Measurements from ENCODE around the gene RPGRIP1.
"Not testable (repeated sequence)": the region's sequence is repeated elsewhere in the genome, so short reads cannot be mapped to it uniquely, and the experiment has no call there.

Gene RPGRIP1

DNA sequence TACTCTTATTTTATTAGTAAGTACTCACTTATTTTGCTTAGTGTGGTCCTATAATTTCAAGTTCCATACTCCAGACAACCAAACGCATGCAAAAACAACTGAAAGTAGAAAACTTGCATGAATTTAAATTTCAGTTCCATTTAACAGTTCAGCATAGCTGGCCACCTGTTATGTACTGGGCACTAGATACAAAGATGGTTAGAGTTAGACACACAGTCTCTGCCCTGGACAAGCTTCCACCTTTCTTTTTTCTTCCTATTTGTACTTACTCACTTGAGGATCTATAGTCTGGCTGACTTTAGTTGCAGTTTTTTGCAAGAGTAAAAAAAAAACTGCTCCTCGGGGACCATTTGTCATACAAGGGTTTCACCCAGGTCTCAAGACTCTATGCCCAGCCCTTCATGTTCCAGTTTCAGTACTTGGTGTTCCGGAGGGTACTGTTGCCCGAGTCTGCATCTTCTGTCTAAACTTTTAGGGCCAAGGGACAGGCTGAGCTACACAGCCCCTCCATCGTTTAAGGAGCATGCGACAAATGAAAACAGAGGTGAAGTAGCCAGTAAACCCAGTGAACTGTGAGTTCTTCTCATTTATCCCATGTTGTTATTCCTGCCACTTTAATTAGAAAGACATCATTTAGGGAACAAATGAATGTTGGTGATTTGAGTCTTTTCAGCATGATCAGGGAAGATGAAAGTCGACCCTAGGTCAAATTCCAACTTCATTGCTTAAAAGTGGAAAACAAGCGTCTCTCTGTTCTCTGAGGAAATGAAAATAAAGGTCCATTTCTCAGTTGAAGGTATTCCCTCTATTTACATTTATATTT lies 22.3 kb downstream of the RPGRIP1 start:
- DNase-seq: no peak

DNA sequence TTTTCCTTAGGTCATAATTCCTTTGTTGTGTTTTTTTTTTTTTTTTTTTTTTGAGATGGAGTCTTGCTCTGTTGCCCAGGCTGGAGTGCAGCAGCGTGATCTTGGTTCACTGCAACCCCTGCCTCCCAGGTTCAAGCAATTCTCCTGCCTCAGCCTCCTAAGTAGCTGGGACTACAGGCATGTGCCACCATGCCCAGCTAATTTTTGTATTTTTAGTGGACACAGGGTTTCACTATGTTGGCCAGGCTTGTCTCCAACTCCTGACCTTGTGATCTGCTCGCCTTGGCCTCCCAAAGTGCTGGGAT lies 22.9 kb downstream of the RPGRIP1 start:
- not testable (repeated sequence) for DNase-seq

DNA sequence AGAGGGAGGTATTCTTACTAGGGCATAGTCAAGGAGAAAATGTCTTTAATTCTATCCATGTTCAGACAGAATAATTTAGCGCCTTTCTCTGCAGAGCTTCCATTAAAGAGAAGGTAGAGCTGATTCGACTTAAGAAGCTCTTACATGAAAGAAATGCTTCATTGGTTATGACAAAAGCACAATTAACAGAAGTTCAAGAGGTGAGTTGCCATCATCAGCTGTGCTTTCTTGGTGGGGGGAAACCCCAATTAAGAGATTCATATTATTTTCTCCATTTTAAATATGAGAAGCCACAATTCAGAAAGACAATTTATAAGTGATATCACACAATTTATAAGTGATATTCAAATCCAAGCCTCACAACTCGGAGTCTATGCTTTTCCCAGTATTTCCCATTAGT lies 27.8 kb downstream of the RPGRIP1 start:
- DNase-seq: no peak

DNA sequence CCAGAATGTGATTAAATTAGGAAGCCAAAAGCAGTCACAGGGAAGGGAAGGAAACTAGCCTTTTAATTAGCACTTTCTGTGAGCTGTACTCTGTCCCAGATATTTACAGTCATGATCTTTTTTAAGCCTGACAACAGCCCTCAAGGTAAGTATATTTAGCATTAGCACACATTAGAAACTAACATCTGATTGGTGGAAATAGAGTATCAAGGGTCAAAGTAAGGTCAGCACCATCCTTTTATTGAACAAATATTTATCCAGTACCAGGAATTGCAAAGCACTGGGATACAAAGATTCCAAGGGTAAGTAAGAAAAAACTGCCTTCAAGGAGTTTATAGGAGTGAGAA lies 28.2 kb downstream of the RPGRIP1 start:
- no peak for DNase-seq

DNA sequence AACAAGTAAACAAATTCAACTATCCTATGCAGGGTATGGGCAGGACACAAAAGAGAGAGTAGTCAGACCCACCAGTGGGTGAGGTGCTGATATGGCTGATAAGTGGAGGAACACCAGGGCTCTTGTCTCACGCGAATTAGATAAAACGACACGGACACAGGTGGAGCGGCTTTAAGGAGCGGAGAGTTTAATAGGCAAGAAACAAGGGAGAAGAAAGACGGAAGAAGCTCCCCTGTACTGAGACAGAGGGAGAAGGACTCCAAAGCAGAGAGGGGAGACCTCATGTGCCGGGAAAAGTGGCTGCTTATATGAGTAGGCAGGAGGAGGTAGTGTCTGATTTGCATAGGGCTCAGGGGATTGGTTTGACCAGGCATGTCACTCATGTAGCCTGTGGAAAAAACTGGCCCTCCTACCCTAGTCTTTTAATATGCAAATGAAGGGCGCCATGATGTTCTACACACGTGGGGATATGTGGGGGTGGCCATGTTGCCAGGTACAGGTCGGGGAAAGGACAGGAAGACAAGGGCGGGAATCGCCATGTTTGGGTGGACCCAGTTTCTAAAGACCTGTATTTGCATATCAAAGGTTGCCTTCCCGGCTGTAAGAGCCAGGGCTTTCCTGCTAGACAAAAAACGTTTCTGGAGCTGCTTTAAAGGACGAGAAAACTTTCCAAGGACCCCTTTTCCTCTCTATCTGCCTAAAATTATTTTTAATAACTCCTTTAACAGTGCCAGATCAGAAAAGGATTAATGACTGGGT lies 28.8 kb downstream of the RPGRIP1 start:
- DNase-seq: peak; percentile 74 to 82

DNA sequence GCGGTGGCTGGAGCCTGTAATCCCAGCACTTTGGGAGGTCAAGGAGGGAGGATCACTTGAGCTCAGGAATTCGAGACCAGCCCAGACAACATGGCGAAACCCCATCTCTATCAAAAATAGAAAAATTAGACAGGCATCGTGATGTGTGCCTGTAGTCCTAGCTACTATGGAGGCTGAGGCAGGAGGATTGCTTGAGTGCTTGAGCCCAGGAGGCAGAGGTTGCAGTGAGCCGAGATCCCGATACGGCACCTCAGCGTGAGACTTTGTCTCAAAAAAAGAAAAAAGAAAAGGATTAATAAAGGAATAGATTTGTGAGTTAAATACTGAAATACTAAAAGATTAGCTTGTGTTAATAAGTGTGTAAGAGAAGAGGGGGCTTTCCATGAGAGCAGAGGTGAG lies 29.4 kb downstream of the RPGRIP1 start:
- DNase-seq: no peak

DNA sequence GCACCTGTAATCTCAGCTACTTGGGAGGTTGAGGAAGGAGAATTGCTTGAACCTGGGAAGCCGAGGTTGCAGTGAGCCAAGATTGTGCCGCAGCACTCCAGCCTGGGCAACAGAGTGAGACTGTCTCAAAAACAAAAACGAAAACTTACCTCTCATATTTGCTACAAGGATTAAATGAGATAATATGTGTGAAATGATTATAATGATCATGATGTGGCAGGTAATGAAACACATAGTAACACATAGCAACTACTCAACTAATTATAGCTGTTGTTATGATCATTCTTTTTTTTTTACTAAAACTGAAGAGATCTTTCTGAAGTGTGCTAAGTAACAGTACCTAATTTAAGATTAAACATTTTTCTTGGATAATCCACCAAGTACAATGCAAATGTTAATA lies 30.1 kb downstream of the RPGRIP1 start:
- no peak for DNase-seq

DNA sequence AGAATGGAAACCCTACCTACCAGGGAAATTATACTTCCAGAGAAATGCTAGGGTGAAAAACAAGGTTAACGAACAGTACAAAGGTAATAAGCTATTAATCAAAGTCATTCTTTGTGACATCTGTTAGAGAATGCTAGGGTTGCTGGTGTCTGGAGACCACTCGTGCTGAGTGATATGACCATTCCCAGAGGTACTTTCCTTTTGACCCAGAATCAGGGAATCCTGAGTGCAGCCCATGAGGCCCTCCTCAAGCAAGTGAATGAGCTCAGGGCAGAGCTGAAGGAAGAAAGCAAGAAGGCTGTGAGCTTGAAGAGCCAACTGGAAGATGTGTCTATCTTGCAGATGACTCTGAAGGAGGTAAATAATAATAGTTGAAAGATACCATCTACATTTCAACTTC lies 31.7 kb downstream of the RPGRIP1 start:
- no peak for DNase-seq

DNA sequence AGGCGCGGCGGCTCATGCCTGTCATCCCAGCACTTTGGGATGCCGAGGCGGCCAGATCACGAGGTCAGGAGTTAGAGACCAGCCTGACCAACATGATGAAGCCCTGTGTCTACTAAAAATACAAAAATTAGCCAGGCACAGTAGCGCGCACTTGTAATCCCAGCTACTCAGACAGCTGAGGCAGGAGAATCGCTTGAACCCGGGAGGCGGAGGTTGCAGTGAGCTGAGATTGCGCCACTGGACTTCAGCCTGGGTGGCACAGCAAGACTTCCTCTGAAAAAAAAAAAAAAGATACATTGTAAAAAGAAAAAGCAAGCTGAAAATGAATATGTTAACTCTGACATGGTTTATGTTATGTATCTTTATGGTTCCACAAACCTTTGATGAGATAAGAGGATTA lies 33.6 kb downstream of the RPGRIP1 start:
- no peak for DNase-seq

DNA sequence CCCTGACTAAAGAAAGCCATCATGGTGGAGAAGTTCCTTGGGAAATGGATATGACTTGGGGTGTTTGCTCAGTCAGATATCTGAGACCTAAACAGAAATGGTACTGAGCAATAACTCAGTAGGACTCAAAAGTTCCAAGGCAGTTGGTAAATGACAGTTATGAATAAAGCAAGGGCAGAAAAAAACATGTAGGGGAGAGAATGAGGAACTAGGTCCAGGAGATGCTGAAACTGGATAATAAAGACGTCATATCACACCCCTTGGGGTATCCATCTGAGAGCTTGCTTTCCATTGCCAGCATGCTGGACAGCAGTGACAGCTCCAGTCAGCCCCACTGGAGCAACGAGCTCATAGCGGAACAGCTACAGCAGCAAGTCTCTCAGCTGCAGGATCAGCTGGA lies 37.5 kb downstream of the RPGRIP1 start:
- no peak for DNase-seq

DNA sequence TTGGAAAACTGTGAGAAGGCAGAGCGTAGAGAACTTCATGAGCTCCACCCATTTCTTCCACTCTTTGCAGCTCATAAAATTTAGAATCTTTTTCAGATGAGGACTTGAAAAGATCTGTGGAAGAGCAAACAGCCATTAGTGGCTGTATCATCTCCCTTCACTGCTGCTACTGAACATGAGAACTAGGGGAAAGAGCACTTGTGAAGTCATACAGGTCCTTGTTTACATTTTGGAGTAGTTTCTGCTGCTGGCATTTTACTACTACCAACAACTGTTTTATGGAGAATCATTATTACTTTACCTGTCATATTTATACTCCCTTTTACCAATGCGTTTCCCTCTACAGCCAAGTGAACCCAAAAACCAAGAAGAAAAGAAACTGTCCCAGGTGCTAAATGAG lies 41.0 kb downstream of the RPGRIP1 start:
- DNase-seq: no peak

DNA sequence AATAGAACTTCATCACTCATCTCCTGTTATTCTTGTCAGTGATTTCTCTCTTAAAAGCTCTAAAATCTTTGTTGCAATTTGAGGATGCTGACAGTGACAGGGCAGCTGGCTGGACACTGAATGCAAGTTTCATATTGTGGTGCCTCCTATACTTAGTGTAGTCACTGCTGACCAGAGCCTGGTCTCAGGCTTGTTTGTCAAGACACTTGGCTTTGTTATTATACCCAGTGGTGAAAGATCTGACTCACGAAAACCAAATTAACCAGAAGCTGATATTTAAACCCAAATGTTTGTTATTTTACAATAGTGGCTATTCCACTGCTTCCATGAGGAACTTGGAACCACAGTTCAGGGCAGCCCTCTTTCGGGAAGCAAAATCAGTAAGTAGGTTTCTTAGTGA lies 42.8 kb downstream of the RPGRIP1 start:
- DNase-seq: no peak

DNA sequence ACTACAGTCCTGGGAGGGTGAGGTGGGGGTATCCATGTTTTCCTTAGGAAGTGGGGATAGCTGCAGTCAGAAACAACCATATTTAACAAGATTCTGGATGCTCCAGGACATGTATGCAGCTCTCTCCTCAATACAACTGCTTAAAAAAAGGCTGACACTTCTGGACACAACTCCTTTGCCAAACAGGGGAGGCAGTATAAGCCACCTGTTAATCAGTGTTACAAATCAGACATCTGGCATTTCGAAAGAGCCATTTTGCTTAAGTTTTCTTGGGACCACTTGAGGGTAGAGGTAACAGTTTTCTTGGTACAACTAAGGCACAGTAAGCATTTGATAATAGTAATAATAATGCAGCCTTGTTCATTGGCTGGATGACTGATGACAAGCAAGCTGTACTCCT lies 47.1 kb downstream of the RPGRIP1 start:
- no peak for DNase-seq

All from activated CD4-positive, alpha-beta T cell treated with anti-CD3 and anti-CD28 coated beads, Interleukin-2, amount 50 U/mL, for 4 hours (primary cell).